GM15510 (cell line): ENCODE data around the gene ACTN4.

ENCODE experiments used
- POLR2A ChIP-seq: IDR thresholded peaks from 3 replicates; pipeline ENCODE4 v1.6.1; 2011; ENCODE audit warnings: borderline replicate concordance; ENCODE audit not compliant: insufficient read length; ENCODE audit errors: extremely low read depth

Gene ACTN4

GRCh38 chr19:38647368-38647965, at the start of gene ACTN4:
Gene ACTN4 (plus strand): TSS chr19:38647649. CDS start chr19:38647746, 97 bp downstream.
- TF ChIP-seq POLR2A, result peak; percentile 96

- no peak for TF ChIP-seq POLR2A
Measured at GRCh38 chr19:38599722-38600121, 47.7 kb upstream of the ACTN4 start.

- TF ChIP-seq POLR2A, result no peak
Measured at GRCh38 chr19:38606131-38606530, 41.3 kb upstream of the ACTN4 start.

DNA sequence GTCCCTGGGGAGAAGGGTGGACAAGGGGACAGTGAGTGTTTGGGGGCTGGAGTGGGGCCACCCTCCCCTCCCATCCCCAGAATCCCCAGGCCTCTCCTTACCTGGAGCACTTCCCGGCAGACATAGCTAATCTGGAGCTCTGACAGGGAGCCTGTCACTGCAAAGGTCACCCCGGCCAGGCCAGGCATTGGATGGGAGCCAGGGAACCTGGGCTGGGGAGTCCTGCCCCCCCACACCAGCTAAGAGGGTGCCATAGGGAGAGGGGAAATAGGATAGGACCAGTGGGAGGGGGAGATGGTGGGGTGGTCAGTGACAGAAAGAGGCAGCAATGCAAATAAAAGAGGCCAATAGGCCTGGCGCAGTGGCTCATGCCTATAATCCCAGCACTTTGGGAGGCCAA, 33.2 kb upstream of the ACTN4 start:
- TF ChIP-seq POLR2A, result no peak

GRCh38 chr19:38615007-38615581, 32.4 kb upstream of the ACTN4 start:
- TF ChIP-seq POLR2A, result no peak

DNA sequence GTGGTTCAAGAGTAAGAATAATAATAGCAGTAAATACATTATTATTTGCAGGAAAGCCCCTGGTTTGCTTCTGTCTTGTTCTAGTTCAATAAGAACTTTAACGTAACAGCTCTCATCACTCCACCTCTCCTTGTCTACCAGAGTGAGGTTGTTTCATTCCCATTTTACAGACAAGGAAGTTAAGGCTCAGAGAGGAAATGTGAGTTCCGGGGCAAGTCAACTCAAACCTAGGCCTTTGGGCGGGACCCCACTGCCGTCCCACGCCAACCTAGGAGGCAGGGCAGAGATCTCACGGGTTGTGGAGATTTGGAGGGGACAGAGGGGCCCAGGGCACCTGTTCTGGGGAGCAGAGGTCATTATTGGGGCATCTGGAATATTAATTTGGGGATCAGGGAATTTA, 31.2 kb upstream of the ACTN4 start:
- TF ChIP-seq POLR2A, result peak; percentile 42

DNA sequence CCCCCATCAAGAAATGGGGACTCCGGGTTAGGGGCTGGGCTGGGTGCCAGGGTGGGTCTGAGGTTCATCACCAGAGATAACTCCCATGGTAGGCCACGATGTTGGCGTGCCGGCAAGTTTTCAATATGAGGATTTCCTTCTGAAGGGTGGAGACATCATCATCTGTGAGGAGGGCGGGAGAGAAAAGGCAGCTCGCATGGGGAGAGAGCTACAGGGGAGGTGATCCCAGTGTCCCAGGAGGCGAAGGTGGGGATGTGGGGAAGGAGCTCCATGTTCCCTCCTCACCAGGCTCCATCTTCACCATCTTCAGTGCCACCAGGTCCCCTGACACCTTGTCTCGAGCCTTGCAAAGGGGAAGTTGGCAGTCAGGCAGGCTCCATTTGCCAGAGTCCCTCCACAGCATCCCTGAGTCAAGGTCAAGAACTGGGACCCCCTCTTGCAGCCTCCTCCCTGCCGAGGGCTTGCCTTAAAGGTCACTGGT, 30.1 kb upstream of the ACTN4 start:
- TF ChIP-seq POLR2A, result no peak

DNA sequence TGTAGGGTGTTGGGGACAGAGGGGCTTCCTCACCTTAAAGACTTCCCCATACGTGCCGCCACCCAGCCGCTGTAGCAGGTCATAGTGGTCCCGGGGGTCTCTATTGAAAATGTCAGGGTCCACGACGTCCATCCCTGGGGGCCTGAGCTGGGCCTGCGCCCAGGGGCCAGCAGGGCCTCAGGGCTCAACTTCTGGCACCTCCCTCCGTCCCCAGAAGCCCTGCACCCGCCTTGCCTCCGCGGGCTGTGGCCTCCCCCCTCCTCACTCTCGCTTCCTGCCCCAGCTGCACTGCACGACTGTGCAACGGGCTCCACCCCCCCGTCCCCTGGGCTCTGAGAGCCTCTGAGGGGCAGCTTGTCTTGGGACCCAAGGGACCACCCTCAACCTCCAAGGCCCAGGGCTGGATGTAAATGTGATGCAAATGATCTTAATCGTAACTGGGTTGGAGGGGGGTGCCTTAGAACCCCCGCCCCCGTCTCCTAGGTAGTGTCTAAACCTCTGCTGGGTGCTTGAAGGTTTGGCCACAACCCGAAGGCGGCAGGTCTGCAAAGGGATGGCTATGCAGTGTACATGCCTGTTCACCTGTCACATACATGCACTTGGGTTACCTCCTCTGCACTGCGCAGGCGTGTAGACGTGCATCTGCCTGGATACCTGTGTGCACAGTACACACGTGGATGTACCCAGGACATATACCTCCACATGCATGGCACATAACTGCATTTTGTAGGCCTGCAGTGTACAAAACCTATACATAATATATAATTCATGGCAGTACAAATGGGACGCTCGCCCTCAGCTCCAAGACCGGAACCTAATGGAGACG, 29.5 kb upstream of the ACTN4 start, which contains the start of gene MAP4K1:
Gene MAP4K1 (minus strand): TSS at position 190 of the 826 bp plus-strand sequence. CDS start 58 bp downstream, at position 132.
- peak; percentile 70 for TF ChIP-seq POLR2A

DNA sequence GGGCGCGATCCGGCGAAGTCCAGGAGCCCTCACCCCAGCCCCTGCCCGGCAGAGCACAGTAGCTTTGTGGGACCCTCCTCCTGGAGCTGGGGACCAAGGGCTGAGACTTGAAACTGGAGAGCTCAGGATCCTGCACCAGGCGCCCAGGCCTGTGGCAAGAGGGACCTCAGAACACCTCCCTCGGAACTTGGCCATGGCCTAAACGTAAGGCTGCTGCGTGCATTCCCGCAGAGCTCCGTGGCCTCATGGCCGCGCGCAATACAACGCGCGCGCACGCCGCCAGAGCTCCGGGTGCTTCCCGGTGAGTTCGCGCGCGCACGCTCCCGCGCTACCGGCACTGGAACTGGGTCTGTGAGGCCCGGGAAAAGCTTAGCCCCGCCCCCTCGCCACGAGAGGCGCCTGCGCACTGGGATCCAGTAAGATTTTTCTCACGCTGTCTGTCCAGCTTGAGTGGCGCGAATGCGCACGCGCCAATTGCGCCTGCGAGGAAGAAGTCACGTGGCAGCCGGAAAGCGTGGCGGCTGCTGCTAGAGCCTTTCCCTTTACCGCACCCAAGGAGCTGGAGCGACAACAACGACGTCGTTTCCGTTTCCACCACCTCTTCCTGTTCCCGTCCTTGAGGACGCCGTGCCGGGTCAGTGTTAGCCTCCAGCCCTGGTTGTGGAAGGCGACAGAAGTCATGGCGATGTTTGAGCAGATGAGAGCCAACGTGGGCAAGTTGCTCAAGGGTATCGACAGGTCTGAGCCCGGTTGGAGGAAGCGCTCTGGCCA, 28.7 kb upstream of the ACTN4 start, which contains the start of gene EIF3K:
Gene EIF3K (plus strand): TSS at position 599 of the 771 bp plus-strand sequence. CDS start 81 bp downstream, at position 680.
- peak; percentile 89 for TF ChIP-seq POLR2A

DNA sequence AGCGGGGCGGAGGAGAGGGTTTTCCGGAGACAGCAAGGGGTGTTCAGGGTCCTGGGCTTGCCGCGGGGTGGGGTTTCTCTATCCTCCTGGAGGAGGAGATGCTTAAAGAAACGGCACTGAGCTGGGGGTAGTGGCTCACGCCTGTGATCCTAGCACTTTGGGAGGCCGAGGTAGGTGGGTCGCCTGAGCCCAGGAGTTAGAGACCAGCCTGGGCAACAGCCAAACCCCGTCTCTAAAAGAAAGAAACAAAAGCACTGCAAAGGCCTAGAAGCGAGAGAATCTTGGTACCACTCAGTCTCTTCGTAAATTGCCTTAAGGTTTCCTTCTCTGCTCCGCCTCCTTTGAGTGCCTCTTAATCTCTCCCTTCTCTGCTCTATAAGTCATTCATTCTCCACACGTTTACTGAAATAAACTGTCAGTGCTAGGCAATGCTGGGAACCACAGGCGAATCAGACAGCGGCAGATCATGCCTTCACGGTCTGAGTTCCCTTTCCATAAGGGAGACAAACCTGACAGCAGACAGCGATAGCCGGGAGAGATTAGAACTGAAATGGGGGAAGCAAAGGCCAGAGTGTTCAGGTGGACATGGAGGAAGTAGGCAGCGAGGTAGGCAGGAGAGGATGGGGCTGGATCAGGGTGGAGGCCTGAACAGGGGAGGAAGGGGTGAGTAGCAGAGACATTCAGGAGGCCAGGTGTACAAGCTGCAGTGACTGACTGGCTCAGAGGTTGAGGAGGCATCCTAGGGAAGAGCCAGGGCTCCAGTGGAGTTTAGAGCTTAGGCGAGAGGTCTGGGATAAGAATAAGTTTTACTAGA, 27.9 kb upstream of the ACTN4 start:
- no peak for TF ChIP-seq POLR2A

- no peak for TF ChIP-seq POLR2A
Measured at GRCh38 chr19:38624822-38625221, 22.6 kb upstream of the ACTN4 start.

- no peak for TF ChIP-seq POLR2A
Measured at GRCh38 chr19:38626401-38626800, 21.0 kb upstream of the ACTN4 start.

DNA sequence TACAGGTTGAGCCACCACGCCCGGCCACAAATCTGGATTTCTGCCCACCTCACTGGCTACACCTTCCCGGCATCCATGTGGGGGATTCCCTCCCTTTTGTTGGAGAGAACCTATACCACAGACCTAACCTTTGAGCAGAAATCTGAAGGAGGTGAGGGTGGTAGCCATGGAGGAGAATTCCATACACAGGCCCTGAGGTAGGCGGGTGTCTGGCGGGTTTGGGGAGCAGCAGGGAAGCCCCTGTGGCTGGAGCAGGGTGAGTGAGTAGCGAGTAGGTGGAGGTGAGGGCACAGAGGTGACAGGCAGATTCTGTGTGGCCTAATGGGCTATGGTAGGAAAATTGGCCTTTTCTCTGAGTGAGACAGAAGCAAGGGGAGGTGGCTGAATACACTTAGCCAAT, 17.9 kb upstream of the ACTN4 start:
- no peak for TF ChIP-seq POLR2A
